Glutamatergic neuron (in vitro differentiated cells): ENCODE data around the gene WDHD1. TPM values are rescaled to one million over a fixed set of nuclear protein-coding genes. Genes with fewer than 3 reads are reported as not detected.

Experiments
- DNase-seq: peaks from one replicate; pipeline ENCODE4 v3.0.0; 2022
- H3K27ac Mint-ChIP-seq: one replicate; pipeline ENCODE4 v1.8.0; 2020; ENCODE audit warnings: mild to moderate bottlenecking, mixed read lengths, inconsistent platforms; ENCODE audit not compliant: unreplicated experiment
- H3K27me3 Mint-ChIP-seq: one replicate; pipeline ENCODE4 v1.8.0; 2020; ENCODE audit warnings: mild to moderate bottlenecking, moderate library complexity, mixed read lengths, inconsistent platforms; ENCODE audit not compliant: unreplicated experiment
- H3K36me3 Mint-ChIP-seq: one replicate; pipeline ENCODE4 v1.8.0; 2020; ENCODE audit warnings: mild to moderate bottlenecking, mixed read lengths, inconsistent platforms; ENCODE audit not compliant: unreplicated experiment
- H3K4me1 Mint-ChIP-seq: one replicate; pipeline ENCODE4 v1.8.0; 2020; ENCODE audit warnings: mild to moderate bottlenecking, low read depth, mixed read lengths, inconsistent platforms; ENCODE audit not compliant: unreplicated experiment
- H3K4me3 Mint-ChIP-seq: one replicate; pipeline ENCODE4 v1.8.0; 2020; ENCODE audit warnings: mild to moderate bottlenecking, mixed read lengths, inconsistent platforms; ENCODE audit not compliant: unreplicated experiment
- H3K9me3 Mint-ChIP-seq: one replicate; pipeline ENCODE4 v1.8.0; 2020; ENCODE audit warnings: mild to moderate bottlenecking, moderate library complexity, mixed read lengths, inconsistent platforms; ENCODE audit not compliant: unreplicated experiment
- CTCF ChIP-seq: fragments of 200-600 bp; sonication (generic); IDR thresholded peaks from one replicate; pipeline ENCODE4 v1.5.0; 2021; ENCODE audit not compliant: partially characterized antibody, unreplicated experiment
- total RNA-seq: library from RNA; stranded (reverse); fragmentation: NEBNext Ultra II Directional; extraction: Animal tissue kit (Norgen Biotek cat#: 25700); gene quantifications from one replicate; pipeline ENCODE4 v1.2.1, GENCODE V29; 2021; ENCODE audit not compliant: unreplicated experiment

Gene WDHD1
- total RNA-seq, 1 donor from 2014 or later = 13.9 TPM

- H3K4me3 Mint-ChIP-seq = no peak overlapping the region
- H3K36me3 Mint-ChIP-seq = no peaks in the 10 kb centered on the region
Measured at GRCh38 chr14:55062517-55063351, 35.8 kb upstream of the WDHD1 start.

DNA sequence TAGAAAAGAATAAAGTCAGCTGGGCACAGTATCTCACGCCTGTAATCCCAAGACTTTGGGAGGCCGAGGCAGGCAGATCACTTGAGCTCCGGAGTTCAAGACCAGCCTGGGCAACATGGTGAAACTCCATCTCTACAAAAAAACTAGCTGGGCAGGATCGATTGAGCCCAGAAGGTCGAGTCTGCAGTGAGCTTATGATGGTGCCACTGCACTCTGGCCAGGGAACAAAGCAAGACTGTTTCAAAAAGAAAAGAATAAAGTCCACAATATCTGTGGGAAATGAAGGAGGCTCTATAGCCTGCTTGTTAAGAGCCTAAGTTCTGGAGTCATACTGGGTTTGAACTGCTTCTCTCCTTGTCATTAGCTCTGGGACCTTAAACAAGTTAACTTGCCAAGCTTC, 32.4 kb upstream of the WDHD1 start:
- Mint-ChIP-seq H3K9me3 (no peaks in the 10 kb centered on the region), H3K27me3 (no peaks in the 10 kb centered on the region), H3K4me3 (no peak overlapping the region), H3K4me1 (peaks cover 4% of the 10 kb centered on the region), H3K27ac (no peak overlapping the region), H3K36me3 (no peaks in the 10 kb centered on the region)
- TF ChIP-seq CTCF = no peak
- DNase-seq = no peak

More at GRCh38 chr14:55062517-55063351, 35.8 kb upstream of the WDHD1 start:
- no peaks in the 10 kb centered on the region for H3K4me1 Mint-ChIP-seq
- no peaks in the 10 kb centered on the region for H3K27me3 Mint-ChIP-seq
- no peak overlapping the region for H3K27ac Mint-ChIP-seq
- no peak for TF ChIP-seq CTCF
- DNase-seq = no peak
- H3K9me3 Mint-ChIP-seq = no peaks in the 10 kb centered on the region

DNA sequence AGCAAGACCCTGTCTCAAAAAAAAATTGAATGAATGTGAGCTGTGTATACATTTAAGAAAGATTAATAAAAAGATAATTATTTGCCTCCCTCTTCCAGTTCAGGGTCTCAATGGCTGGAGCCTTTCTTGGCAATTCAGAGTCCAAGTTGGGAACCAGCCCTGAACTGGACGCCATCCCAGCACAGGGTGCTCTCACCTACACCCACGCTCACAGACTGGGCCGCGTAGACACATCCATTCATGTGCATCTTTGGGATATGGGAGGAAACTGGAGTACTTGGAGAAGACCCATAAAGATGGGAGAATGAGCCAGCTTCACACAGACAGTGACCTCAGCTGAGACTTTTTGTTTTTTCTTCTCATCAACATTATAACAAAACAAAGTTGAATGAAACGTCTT, 31.0 kb upstream of the WDHD1 start:
- no peak overlapping the region for H3K4me3 Mint-ChIP-seq
- H3K27me3 Mint-ChIP-seq = no peaks in the 10 kb centered on the region
- H3K9me3 Mint-ChIP-seq = peaks cover 2% of the 10 kb centered on the region
- no peak for DNase-seq
- no peak overlapping the region for H3K27ac Mint-ChIP-seq
- peaks cover 10% of the 10 kb centered on the region for H3K4me1 Mint-ChIP-seq
- TF ChIP-seq CTCF = no peak
- H3K36me3 Mint-ChIP-seq = no peaks in the 10 kb centered on the region

DNA sequence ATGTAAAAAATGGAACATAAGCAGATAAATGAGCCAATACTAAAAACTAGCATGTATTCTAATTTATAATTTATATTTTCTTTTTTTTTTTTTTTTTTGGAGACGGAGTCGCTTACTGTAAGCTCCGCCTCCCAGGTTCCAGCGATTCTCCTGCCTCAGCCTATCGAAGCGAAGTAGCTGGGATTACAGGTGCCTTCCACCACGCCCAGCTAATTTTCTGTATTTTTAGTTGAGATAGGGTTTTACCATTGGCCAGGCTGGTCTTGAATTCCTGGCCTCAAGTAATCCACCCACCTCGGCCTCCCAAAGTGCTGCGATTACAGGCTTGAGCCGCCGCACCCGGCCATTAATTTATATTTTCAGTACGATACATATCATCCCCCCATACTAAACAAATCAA, 27.2 kb upstream of the WDHD1 start:
- no peak for TF ChIP-seq CTCF
- no peak overlapping the region for H3K27ac Mint-ChIP-seq
- no peaks in the 10 kb centered on the region for H3K36me3 Mint-ChIP-seq
- no peak for DNase-seq
- H3K4me3 Mint-ChIP-seq = peak overlapping the region; percentile 90
- H3K9me3 Mint-ChIP-seq = peaks cover 7% of the 10 kb centered on the region
- H3K27me3 Mint-ChIP-seq = peaks cover 2% of the 10 kb centered on the region
- H3K4me1 Mint-ChIP-seq = peaks cover 17% of the 10 kb centered on the region

- TF ChIP-seq CTCF = no peak
- Mint-ChIP-seq H3K4me3 (peak overlapping the region; percentile 90), H3K9me3 (peaks cover 7% of the 10 kb centered on the region), H3K4me1 (peaks cover 18% of the 10 kb centered on the region), H3K36me3 (no peaks in the 10 kb centered on the region), H3K27me3 (peaks cover 2% of the 10 kb centered on the region), H3K27ac (peak overlapping the region; percentile 45)
- DNase-seq = no peak
Measured at GRCh38 chr14:55053500-55053899, 26.6 kb upstream of the WDHD1 start.
